GM12878 (cell line): Measurements from ENCODE around the gene TDRD9.

Experiments used
- CEBPB ChIP-seq, 2 experiments: fragments of 150-350 bp in 1 of 2; IDR thresholded peaks; 2 replicates each; pipeline ENCODE4 v1.6.1; 2012 to 2014; ENCODE audit warnings: low read depth in 2 of 2, low read length in 2 of 2, borderline replicate concordance in 1 of 2, inconsistent platforms in 1 of 2
- EP300 ChIP-seq, 2 experiments: fragments of 150-350 bp in 1 of 2; IDR thresholded peaks; 2 replicates each; pipeline ENCODE4 v1.6.1; 2011 to 2012; ENCODE audit warnings: low read depth in 2 of 2, low read length in 2 of 2, borderline replicate concordance in 1 of 2, improper control_type of control experiment in 1 of 2, inconsistent platforms in 1 of 2; ENCODE audit not compliant: control insufficient read depth in 1 of 2
- POLR2AphosphoS5 ChIP-seq: IDR thresholded peaks from 2 replicates; pipeline ENCODE4 v1.6.1; 2011; ENCODE audit warnings: mild to moderate bottlenecking, low read length, inconsistent platforms
- RCOR1 ChIP-seq: conservative IDR thresholded peaks from 2 replicates; pipeline ENCODE4 v1.6.1; 2012; ENCODE audit warnings: low read depth, low read length, improper control_type of control experiment
- SPI1 ChIP-seq: IDR thresholded peaks from 2 replicates; pipeline ENCODE4 v1.6.1; 2011; ENCODE audit warnings: low read depth, mild to moderate bottlenecking, low read length, moderate library complexity, borderline replicate concordance; ENCODE audit not compliant: insufficient read depth
- TF ChIP-seq, protein P1 (sequence below), 3 experiments: IDR thresholded peaks in 2 of 3; conservative IDR thresholded peaks in 1 of 3; 2 replicates each; pipeline ENCODE4 v1.5.1; 2011; ENCODE audit warnings: low read depth in 3 of 3, low read length in 3 of 3, mild to moderate bottlenecking in 3 of 3, control low read depth in 2 of 3, moderate library complexity in 2 of 3, inconsistent platforms in 1 of 3, mixed read lengths in 1 of 3; ENCODE audit not compliant: control insufficient read depth in 2 of 3, insufficient read depth in 1 of 3; ENCODE audit errors: extremely low read depth in 1 of 3
- TF ChIP-seq, protein P2 (sequence below): IDR thresholded peaks from 2 replicates; pipeline ENCODE4 v1.6.1; 2012; ENCODE audit warnings: low read depth, low read length, improper control_type of control experiment

DNA sequence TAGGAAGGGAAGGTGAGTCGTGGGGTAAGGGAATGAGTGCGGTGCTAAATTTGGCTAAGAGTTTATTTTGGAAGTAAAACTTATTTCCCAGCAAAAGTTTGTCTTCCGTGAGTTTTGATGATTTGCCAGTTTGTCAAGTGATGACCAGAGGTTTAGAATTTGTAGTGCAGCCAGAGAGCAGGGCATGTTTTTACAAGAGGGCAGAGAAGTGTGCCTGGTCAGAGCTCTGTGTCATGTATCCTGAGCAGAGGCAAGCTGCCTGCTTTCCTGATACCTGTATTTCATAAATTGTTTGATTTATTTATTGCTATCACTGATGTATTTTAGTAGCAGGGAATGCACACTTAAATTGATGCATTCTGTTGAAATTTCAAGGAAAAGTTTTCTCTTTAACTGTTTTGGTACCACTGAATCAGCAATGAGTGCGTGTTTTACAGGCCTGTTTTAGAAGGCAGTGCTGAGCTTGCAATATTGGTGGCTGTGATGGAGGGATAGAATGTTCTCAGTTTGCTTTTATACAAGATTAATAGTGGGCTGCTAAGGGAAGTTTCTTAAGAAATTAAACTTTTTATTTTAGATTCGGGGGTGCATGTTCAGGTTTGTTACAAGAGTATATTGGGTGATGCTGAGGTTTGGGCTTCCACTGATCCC lies 33.8 kb downstream of the TDRD9 start:
- TF ChIP-seq EP300 (IDR thresholded peaks at IDR 0.05; ENCODE audit: borderline replicate concordance in 1 of 2, control insufficient read depth in 1 of 2, low read depth in 2 of 2, low read length in 2 of 2), result no peak
- TF ChIP-seq RCOR1, result no peak
- TF ChIP-seq, protein P1, sequence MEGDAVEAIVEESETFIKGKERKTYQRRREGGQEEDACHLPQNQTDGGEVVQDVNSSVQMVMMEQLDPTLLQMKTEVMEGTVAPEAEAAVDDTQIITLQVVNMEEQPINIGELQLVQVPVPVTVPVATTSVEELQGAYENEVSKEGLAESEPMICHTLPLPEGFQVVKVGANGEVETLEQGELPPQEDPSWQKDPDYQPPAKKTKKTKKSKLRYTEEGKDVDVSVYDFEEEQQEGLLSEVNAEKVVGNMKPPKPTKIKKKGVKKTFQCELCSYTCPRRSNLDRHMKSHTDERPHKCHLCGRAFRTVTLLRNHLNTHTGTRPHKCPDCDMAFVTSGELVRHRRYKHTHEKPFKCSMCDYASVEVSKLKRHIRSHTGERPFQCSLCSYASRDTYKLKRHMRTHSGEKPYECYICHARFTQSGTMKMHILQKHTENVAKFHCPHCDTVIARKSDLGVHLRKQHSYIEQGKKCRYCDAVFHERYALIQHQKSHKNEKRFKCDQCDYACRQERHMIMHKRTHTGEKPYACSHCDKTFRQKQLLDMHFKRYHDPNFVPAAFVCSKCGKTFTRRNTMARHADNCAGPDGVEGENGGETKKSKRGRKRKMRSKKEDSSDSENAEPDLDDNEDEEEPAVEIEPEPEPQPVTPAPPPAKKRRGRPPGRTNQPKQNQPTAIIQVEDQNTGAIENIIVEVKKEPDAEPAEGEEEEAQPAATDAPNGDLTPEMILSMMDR (IDR thresholded peaks at IDR 0.05 in 2 of 3, conservative IDR thresholded peaks at IDR 0.05 in 1 of 3; ENCODE audit: control insufficient read depth in 2 of 3, extremely low read depth in 1 of 3, insufficient read depth in 1 of 3, low read depth in 3 of 3, low read length in 3 of 3), result no peak
- no peak for TF ChIP-seq SPI1
- TF ChIP-seq, protein P2, sequence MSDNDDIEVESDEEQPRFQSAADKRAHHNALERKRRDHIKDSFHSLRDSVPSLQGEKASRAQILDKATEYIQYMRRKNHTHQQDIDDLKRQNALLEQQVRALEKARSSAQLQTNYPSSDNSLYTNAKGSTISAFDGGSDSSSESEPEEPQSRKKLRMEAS, result no peak
- TF ChIP-seq POLR2AphosphoS5, result no peak
- TF ChIP-seq CEBPB (IDR thresholded peaks at IDR 0.05; ENCODE audit: borderline replicate concordance in 1 of 2, low read depth in 2 of 2, low read length in 2 of 2), result no peak
